BLaER1 treated with 17β-estradiol and CSF1 and Interleukin-3, amounts not matched to agents 10 nM and 100 nM (cell line): ENCODE data around the gene COG5.
A peak's percentile ranks its signal among the peaks of the same experiment; 100 is the strongest.

Experiments
- H3K27ac ChIP-seq, 11 experiments: shearing (Covaris generic); formaldehyde crosslinking; 2 replicates each; pipeline ENCODE4 v1.8.1; 2022
- H3K27me3 ChIP-seq, 11 experiments: shearing (Covaris generic); formaldehyde crosslinking; 2 replicates each; pipeline ENCODE4 v1.8.1; 2022
- H3K36me3 ChIP-seq, 11 experiments: shearing (Covaris generic); formaldehyde crosslinking; 2 replicates each; pipeline ENCODE4 v1.8.1; 2022
- H3K4me1 ChIP-seq, 10 experiments: shearing (Covaris generic); formaldehyde crosslinking; 2 replicates each; pipeline ENCODE4 v1.8.1; 2022
- H3K4me2 ChIP-seq, 11 experiments: shearing (Covaris generic); formaldehyde crosslinking; 2 replicates each; pipeline ENCODE4 v1.8.1; 2022
- H3K4me3 ChIP-seq, 10 experiments: shearing (Covaris generic); formaldehyde crosslinking; 2 replicates each; pipeline ENCODE4 v1.8.1; 2022
- H3K9ac ChIP-seq, 11 experiments: shearing (Covaris generic); formaldehyde crosslinking; 2 replicates each; pipeline ENCODE4 v1.8.1; 2022
- H3K9me3 ChIP-seq, 11 experiments: shearing (Covaris generic); formaldehyde crosslinking; replicated peaks in 1 of 11; 2 replicates each; pipeline ENCODE4 v1.8.1; 2022
- H4K20me1 ChIP-seq, 11 experiments: shearing (Covaris generic); formaldehyde crosslinking; 2 replicates each; pipeline ENCODE4 v1.8.1; 2022
- Cebpa-rat ChIP-seq, 11 experiments: shearing (Covaris generic); IDR thresholded peaks; 2 replicates each; pipeline ENCODE4 v1.8.1; 2022

COG5 gene

GRCh38 chr7:107196834-107197610 lies 366.7 kb downstream of the COG5 start:
- Histone ChIP-seq H3K4me1 (no peaks in the 10 kb centered on the region), H3K36me3 (peaks cover 78 to 100% (median 88%) of the 10 kb centered on the region in 11 experiments), H3K27ac (no peak overlapping the region), H3K27me3 (no peaks in the 10 kb centered on the region), H4K20me1 (peaks cover 0 to 96% (median 0%) of the 10 kb centered on the region in 11 experiments; a peak in 8 of 22 replicates), H3K9me3 (no peaks in the 10 kb centered on the region), H3K4me2 (no peak overlapping the region), H3K4me3 (no peak overlapping the region), H3K9ac (no peak overlapping the region)
- TF ChIP-seq Cebpa-rat (IDR thresholded peaks at IDR 0.05), result no peak

DNA sequence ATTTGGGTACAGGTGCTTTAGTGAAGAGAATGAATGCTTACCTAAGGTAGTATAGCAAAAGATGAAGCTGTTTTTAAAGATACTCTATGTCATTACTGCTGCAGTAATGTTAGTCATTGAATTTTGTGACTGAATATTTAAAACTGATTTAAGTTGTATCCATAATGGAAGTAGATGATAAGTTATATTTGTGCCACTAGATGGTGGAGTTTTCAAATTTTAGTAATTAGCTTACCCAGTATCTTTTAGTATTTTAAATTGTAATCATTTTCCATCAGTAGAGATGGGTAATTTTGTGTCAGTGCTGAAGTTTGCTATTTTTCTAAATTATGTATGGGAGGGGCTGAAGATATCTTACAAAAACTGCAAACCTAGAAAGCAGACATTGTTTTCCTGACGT lies 369.7 kb downstream of the COG5 start:
- TF ChIP-seq Cebpa-rat (IDR thresholded peaks at IDR 0.05), result no peak
- H4K20me1 ChIP-seq, result peaks cover 0 to 96% (median 0%) of the 10 kb centered on the region in 11 experiments; a peak in 5 of 22 replicates
- no peak overlapping the region for H3K27ac ChIP-seq
- H3K9ac ChIP-seq, result no peak overlapping the region
- no peak overlapping the region for H3K4me3 ChIP-seq
- H3K9me3 ChIP-seq, result no peaks in the 10 kb centered on the region
- no peaks in the 10 kb centered on the region for H3K4me1 ChIP-seq
- no peak overlapping the region for H3K4me2 ChIP-seq
- H3K27me3 ChIP-seq, result no peaks in the 10 kb centered on the region
- peaks cover 72 to 100% (median 89%) of the 10 kb centered on the region in 11 experiments for H3K36me3 ChIP-seq

GRCh38 chr7:107190090-107190489 lies 373.6 kb downstream of the COG5 start:
- Histone ChIP-seq H3K9me3 (no peaks in the 10 kb centered on the region), H3K27me3 (no peaks in the 10 kb centered on the region), H3K4me2 (no peak overlapping the region), H3K4me1 (no peaks in the 10 kb centered on the region), H3K27ac (no peak overlapping the region), H4K20me1 (peaks cover 0 to 99% (median 0%) of the 10 kb centered on the region in 11 experiments; a peak in 8 of 22 replicates), H3K9ac (no peak overlapping the region), H3K36me3 (peaks cover 72 to 100% (median 89%) of the 10 kb centered on the region in 11 experiments), H3K4me3 (no peak overlapping the region)
- no peak for TF ChIP-seq Cebpa-rat (IDR thresholded peaks at IDR 0.05)

GRCh38 chr7:107187774-107188173 lies 375.9 kb downstream of the COG5 start:
- Histone ChIP-seq H3K27me3 (no peaks in the 10 kb centered on the region), H3K9me3 (no peaks in the 10 kb centered on the region), H3K9ac (no peak overlapping the region), H3K27ac (no peak overlapping the region), H3K4me1 (no peaks in the 10 kb centered on the region), H3K4me3 (no peak overlapping the region), H3K4me2 (no peak overlapping the region), H3K36me3 (peaks cover 79 to 100% (median 97%) of the 10 kb centered on the region in 11 experiments), H4K20me1 (peaks cover 0 to 100% (median 0%) of the 10 kb centered on the region in 11 experiments; a peak in 9 of 22 replicates)
- no peak for TF ChIP-seq Cebpa-rat (IDR thresholded peaks at IDR 0.05)

DNA sequence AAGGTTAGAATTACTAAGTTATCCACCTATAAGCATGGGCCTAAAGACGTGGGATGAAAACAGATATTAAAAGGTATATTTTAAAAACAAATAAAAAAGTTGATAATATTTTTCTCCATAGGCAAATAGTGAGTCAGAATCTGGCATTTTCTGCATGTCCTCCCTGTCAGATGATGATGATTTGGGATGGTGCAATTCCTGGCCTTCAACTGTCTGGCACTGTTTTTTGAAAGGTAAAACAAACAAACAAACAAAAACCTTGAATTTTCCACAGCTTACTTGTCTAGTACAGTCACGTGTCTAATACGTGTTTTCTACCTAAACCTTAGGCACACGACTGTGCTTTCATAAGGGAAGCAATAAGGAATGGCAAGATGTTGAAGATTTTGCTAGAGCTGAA lies 377.5 kb downstream of the COG5 start:
- H3K9me3 ChIP-seq, result no peaks in the 10 kb centered on the region
- no peak overlapping the region for H3K4me2 ChIP-seq
- no peaks in the 10 kb centered on the region for H3K27me3 ChIP-seq
- no peaks in the 10 kb centered on the region for H3K4me1 ChIP-seq
- no peak overlapping the region for H3K9ac ChIP-seq
- no peak overlapping the region for H3K4me3 ChIP-seq
- H3K36me3 ChIP-seq, result peaks cover 80 to 100% (median 97%) of the 10 kb centered on the region in 11 experiments
- H3K27ac ChIP-seq, result no peak overlapping the region
- no peak for TF ChIP-seq Cebpa-rat (IDR thresholded peaks at IDR 0.05)
- peaks cover 0 to 99% (median under 1%) of the 10 kb centered on the region in 11 experiments; a peak in 9 of 22 replicates for H4K20me1 ChIP-seq

GRCh38 chr7:107185716-107186115 lies 378.0 kb downstream of the COG5 start:
- TF ChIP-seq Cebpa-rat (IDR thresholded peaks at IDR 0.05), result no peak
- Histone ChIP-seq H3K9ac (no peak overlapping the region), H4K20me1 (peaks cover 0 to 99% (median 6%) of the 10 kb centered on the region in 11 experiments; a peak in 11 of 22 replicates), H3K27ac (no peak overlapping the region), H3K9me3 (no peaks in the 10 kb centered on the region), H3K4me3 (no peak overlapping the region), H3K4me1 (peaks cover 0 to 1% (median 0%) of the 10 kb centered on the region in 10 experiments; a peak in 4 of 20 replicates), H3K4me2 (no peak overlapping the region), H3K36me3 (peaks cover 84 to 100% (median 97%) of the 10 kb centered on the region in 11 experiments), H3K27me3 (no peaks in the 10 kb centered on the region)

- Histone ChIP-seq H3K36me3 (peaks cover 56 to 93% (median 68%) of the 10 kb centered on the region in 11 experiments), H3K9me3 (no peaks in the 10 kb centered on the region), H3K9ac (no peak overlapping the region), H3K27ac (peak overlapping the region in 3 of 11 experiments; percentile 8 to 45 (median 15); a peak in 5 of 22 replicates), H3K4me2 (no peak overlapping the region), H3K4me1 (peaks cover 0 to 23% (median 7%) of the 10 kb centered on the region in 10 experiments; a peak in 8 of 20 replicates), H3K27me3 (no peaks in the 10 kb centered on the region), H4K20me1 (peaks cover 9 to 99% (median 19%) of the 10 kb centered on the region in 11 experiments; a peak in 17 of 22 replicates), H3K4me3 (no peak overlapping the region)
- no peak for TF ChIP-seq Cebpa-rat (IDR thresholded peaks at IDR 0.05)
These were observed 382.5 kb downstream of the COG5 start for GRCh38 chr7:107181172-107181571.

DNA sequence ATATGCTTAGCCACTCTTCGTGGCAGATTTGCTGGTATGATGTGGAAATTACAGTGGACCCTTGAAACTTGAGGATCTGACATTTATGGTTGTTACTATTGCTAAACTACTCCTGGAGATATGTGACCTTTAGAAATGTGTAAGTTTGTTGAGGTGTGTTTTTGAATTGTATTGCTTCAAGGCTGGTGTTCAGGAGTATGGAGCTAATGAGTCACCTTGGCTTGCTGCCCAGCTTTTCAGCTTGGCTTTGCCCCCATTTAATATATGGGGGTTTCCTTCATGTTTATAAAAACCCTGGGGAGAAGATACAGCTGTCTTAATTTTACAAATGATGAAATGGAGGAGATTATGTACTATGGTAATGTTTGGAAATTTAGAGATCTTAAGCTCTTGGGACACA lies 383.3 kb downstream of the COG5 start:
- H3K27ac ChIP-seq, result peak overlapping the region in 3 of 11 experiments; percentile 13 to 45 (median 30); a peak in 4 of 22 replicates
- H4K20me1 ChIP-seq, result peaks cover 13 to 99% (median 27%) of the 10 kb centered on the region in 11 experiments; a peak in 19 of 22 replicates
- no peaks in the 10 kb centered on the region for H3K9me3 ChIP-seq
- H3K36me3 ChIP-seq, result peaks cover 49 to 93% (median 60%) of the 10 kb centered on the region in 11 experiments
- H3K9ac ChIP-seq, result no peak overlapping the region
- no peaks in the 10 kb centered on the region for H3K27me3 ChIP-seq
- H3K4me2 ChIP-seq, result no peak overlapping the region; a peak in 1 of 22 replicates
- no peak for TF ChIP-seq Cebpa-rat (IDR thresholded peaks at IDR 0.05)
- peaks cover 0 to 23% (median 7%) of the 10 kb centered on the region in 10 experiments; a peak in 11 of 20 replicates for H3K4me1 ChIP-seq
- no peak overlapping the region for H3K4me3 ChIP-seq
